NCI-H69 (cell line): ENCODE data around the gene TAF11L11.
"Not testable (repeated sequence)": the region's sequence is repeated elsewhere in the genome, so short reads cannot be mapped to it uniquely, and the experiment has no call there.

Experiments used
- DNase-seq: peaks from one replicate; lab custom pipeline; 2025; lab: John Stamatoyannopoulos, UW

Gene TAF11L11

DNA sequence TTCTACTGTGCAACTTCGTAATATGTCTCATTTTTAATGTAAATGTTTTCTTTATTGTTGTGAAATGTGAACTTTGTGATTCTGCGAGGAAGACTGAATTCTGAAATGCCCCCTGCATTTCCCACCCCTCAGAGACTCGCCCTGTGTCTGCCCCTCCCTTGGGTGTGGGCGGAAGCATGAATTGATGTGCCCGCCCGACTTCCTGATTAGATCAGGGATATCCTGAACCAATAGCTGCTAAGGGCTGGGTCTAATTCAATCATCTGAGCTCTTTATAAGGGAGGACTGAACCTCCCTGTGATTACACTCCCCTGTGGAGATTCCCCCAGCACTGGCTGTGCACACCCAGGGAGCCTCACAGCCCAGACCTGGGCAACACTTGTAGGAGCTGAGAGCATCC, at the start of gene TAF11L11:
TSS of gene TAF11L11 (plus strand) at position 304 of the 400 bp plus-strand sequence.
- DNase-seq: peak; percentile 7

GRCh38 chr5:17585658-17586057, 18.3 kb upstream of the TAF11L11 start, which contains the start of gene TAF11L7:
Gene TAF11L7 (minus strand): TSS chr5:17585758.
- DNase-seq: not testable (repeated sequence)

GRCh38 chr5:17590860-17591259, 13.1 kb upstream of the TAF11L11 start, which contains the start of gene TAF11L8:
Gene TAF11L8 (minus strand): TSS chr5:17590960.
- DNase-seq: not testable (repeated sequence)

DNA sequence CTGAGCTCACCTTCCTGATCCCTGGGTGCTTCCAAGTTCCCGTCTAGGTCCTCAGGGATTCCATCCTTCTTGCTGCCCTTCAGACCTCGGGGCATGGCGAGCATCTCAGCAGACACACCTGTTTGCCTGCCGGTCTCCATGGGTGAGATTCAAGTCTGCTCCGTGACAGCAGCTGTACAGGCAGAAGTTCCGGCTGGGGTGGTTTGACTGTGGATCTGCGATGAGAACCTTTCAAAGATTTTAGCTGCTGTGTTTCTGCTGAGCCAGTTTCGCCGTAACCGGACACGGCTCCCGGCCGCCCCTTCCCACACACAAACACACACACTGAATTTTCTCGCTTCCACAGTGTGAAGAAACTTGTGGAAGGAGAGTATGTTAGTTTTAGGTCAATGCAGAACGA, 9.7 kb upstream of the TAF11L11 start, which contains the start of gene TAF11L9:
TSS of gene TAF11L9 (minus strand) at position 140 of the 400 bp plus-strand sequence.
- DNase-seq: not testable (repeated sequence)

GRCh38 chr5:17597728-17598127, 6.3 kb upstream of the TAF11L11 start, which contains the start of gene TAF11L10:
Gene TAF11L10 (minus strand): TSS chr5:17597828.
- not testable (repeated sequence) for DNase-seq

DNA sequence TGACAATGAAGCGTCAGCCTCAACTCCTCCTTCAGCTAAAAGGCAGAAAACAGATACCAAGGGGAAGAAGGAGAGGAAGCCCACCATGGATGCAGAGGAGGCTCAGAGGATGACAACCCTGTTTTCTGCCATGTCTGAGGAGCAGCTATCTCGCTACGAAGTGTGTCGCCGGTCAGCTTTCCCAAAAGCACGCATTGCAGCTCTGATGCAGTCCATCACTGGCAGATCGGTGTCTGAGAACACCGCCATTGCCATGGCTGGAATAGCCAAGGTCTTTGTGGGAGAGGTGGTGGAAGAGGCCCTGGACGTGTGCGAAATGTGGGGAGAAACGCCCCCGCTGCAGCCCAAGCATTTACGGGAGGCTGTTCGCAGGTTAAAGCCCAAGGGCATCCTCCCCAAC, 968 bp downstream of the TAF11L11 start:
- DNase-seq: no peak

GRCh38 chr5:17607461-17607860, 3.5 kb downstream of the TAF11L11 start:
- DNase-seq: not testable (repeated sequence)

DNA sequence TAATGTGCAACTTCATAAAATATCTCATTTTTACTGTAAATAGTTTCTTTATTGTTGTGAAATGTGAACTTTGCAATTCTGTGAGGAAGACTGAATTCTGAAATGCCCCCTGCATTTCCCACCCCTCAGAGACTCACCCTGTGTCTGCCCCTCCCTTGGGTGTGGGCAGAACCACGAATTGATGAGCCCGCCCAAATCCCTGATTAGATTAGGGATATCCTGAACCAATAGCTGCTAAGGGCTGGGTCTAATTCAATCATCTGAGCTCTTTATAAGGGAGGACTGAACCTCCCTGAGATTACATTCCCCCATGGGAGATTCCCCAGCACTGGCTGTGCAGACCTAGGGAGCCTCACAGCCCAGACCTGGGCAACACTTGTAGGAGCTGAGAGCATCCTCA, 6.1 kb downstream of the TAF11L11 start, which contains the start of gene TAF11L12:
TSS of gene TAF11L12 (plus strand) at position 301 of the 400 bp plus-strand sequence.
- not testable (repeated sequence) for DNase-seq

GRCh38 chr5:17614872-17615605, 11.1 kb downstream of the TAF11L11 start:
- DNase-seq: no peak

DNA sequence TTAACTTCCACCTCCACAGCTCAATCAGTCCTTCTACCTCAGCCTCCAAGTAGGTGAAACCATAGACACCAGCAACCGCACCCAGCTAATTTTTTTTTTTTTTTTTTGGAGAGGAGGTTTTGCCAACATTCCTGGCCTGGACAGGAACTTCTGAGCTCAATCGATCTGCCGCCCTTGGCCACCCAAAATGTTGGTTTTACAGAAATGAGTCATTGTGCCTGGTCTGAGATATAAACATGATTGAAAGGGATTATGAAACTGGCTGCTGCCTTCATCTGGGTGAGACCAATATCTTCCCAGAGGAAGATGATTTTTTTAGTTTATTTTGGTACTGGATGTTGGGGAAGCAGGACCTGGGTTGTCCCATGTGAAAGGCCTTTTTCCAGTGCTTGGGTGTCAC, 15.4 kb downstream of the TAF11L11 start:
- DNase-seq: no peak

DNA sequence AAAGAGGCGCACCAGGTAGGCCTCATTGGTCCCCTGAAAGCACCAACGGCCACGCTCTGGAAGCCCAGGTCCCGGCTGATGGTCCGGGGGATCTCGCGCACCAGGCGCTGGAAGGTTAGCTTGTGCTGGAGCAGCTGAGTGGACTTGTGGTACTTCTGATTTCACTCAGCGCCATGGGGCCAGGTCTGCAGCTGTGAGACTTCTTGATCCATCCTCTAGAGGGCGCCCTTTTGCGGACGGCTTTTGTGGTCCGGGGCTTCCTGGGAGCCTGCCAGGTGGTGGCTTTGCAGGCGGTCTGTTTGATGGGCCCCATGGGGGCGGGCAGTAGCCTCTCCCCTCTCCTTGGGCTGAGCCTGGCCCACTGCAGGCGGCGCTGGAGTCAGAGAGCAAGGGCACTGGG, 16.6 kb downstream of the TAF11L11 start:
- peak; percentile 44 for DNase-seq

DNA sequence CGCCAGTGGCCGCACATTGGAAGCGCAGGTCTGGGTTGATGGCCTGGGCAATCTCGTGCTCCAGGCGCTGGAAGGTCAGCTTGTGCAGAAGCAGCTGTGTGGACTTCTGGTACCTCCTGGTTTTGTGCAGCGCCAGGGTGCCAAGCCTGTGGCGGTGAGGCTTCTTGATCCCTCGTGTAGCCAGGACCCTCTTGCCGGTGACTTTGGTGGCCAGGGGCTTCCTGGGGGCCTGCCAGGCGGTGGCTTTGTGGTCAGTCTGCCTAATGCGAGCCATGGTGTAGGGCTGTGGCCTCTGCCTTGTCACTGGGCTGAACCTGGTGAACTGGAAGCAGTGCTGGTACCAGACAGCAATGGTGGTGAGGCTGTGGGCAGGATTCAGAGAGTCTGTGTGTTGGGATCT, 21.7 kb downstream of the TAF11L11 start:
- no peak for DNase-seq

DNA sequence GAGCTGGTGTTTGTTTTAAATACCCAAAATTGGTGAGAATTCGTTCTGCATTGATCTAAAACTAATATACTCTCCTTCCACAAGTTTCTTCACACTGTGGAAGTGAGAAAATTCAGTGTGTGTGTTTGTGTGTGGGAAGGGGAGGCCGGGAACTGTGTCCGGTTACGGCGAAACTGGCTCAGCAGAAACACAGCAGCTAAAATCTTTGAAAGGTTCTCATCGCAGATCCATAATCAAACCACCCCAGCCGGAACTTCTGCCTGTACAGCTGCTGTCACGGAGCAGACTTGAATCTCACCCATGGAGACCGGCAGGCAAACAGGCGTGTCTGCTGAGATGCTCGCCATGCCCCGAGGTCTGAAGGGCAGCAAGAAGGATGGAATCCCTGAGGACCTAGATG, 27.8 kb downstream of the TAF11L11 start, which contains the start of gene TAF11L13:
TSS of gene TAF11L13 (plus strand) at position 301 of the 400 bp plus-strand sequence.
- DNase-seq: not testable (repeated sequence)

- DNase-seq: no peak
Measured at GRCh38 chr5:17634160-17634559, 30.2 kb downstream of the TAF11L11 start, which contains the start of gene TAF11L14. Gene TAF11L14 (plus strand): TSS chr5:17634460.

- DNase-seq: not testable (repeated sequence)
Measured at GRCh38 chr5:17649232-17649631, 45.2 kb downstream of the TAF11L11 start.

DNA sequence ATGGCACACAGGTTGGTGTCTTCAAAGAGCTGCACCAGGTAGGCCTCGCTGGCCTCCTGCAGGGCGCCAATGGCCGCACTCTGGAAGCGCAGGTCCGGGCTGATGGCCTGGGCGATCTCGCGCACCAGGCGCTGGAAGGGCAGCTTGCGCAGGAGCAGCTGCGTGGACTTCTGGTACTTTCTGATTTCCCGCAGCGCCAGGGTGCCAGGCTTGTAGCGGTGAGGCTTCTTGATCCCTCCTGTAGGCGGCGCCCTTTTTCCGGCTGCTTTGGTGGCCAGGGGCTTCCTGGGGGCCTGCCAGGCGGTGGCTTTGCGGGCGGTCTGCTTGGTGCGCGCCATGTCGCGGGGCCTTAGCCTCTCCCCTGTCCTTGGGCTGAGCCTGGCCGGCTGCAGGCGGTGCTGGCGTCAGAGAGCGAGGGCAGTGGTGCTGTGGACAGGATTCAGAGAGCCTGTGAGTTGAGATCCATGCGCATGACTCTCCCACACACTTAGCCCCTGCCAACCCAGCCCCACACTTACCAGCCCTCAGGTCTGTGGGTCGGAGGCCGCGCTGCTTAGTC, 51.3 kb downstream of the TAF11L11 start:
- not testable (repeated sequence) for DNase-seq
